Fibroblast of skin of left biceps (primary cell): Measurements from ENCODE around the gene SLC8A3.

ENCODE experiments used
- DNase-seq, 2 experiments: peaks; one replicate each; pipeline ENCODE4 v3.0.0-alpha.2; 2013; ENCODE audit warnings: low read depth in 2 of 2

SLC8A3 gene

GRCh38 chr14:70177081-70177800, 11.5 kb downstream of the SLC8A3 start:
- no peak for DNase-seq

- DNase-seq, result no peak
Observed at GRCh38 chr14:70173569-70173968, 15.2 kb downstream of the SLC8A3 start.

GRCh38 chr14:70171726-70172125, 17.0 kb downstream of the SLC8A3 start:
- no peak for DNase-seq

DNA sequence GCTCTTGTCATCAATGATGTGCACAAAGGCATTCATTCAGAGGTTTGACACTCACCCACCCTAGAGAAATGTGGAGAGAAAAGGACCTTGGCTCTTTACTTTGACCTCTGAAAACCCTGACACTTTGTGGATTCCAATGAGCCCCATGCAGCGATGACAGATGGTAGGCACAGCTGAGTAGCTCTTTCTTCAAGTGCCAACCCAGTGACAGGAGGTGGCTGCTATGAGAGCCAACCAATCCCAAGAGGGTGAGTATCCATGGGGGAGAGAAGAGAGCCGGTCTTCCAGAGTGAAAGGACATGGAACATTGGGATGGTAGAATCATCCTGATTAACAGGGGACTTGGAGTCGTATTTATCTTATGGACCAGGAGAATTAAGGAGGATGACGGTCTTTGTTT, 17.8 kb downstream of the SLC8A3 start:
- DNase-seq, result no peak

- DNase-seq, result no peak
Observed at GRCh38 chr14:70168406-70168805, 20.3 kb downstream of the SLC8A3 start.

GRCh38 chr14:70166530-70167203, 22.1 kb downstream of the SLC8A3 start:
- no peak for DNase-seq

DNA sequence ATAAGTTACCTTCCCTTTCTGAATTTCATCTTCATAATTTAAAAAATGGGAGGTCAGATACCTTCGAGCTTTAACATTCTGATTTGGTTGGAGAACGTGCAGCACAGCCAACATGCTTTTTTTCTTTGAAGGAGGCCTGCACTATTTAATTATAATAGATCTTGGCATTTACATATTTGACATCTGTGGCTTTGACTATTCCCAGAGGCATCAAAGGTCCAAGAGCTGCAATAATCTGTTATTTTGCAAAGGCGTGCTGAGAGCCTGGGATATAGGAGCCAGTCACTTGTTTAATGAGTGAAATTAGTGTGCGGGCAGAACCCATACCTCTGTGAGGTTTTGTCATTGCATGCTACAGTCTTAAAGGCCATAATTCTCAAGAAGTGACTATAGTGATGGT, 26.4 kb downstream of the SLC8A3 start:
- DNase-seq, result no peak

- DNase-seq, result no peak
Observed at GRCh38 chr14:70156592-70156991, 32.2 kb downstream of the SLC8A3 start.

DNA sequence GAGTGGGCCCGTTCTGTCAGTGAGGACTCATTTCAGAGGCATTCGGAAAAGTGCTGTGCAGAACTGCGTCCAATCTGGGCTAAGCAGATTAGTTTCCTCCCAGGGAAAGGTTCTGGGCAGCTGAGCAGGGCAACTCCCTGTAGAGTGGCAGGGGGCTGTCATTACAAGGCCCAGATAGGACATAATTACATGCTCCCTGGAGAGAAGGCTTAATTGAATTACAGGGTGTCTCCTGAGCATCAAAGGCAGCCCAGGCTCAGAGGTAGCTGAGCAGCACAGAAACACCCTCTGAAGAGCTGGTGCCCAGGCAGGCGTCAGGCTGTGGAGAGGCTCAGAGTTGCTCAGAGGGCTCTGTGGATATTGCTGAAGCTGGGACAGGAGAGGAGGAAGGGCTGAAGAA, 36.0 kb downstream of the SLC8A3 start:
- DNase-seq, result no peak

DNA sequence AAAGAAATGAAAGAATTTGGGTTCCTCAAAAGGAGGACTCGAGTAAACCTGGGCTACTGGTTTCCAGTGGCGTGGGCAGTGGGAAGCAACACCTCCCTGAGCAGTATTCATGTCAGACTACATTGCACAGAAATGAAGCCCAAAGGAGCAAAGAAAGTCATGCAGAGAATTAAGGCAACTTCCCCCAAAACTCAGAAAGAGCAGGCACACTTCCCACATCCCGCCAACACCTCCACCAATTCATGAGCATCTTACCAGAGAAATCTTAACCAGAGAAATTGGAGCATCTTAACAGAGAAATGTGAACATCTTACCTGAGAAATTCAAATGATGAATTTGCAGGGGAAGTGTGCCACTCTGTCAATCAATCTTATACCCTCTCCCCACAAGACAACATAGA, 36.7 kb downstream of the SLC8A3 start:
- DNase-seq, result no peak

DNA sequence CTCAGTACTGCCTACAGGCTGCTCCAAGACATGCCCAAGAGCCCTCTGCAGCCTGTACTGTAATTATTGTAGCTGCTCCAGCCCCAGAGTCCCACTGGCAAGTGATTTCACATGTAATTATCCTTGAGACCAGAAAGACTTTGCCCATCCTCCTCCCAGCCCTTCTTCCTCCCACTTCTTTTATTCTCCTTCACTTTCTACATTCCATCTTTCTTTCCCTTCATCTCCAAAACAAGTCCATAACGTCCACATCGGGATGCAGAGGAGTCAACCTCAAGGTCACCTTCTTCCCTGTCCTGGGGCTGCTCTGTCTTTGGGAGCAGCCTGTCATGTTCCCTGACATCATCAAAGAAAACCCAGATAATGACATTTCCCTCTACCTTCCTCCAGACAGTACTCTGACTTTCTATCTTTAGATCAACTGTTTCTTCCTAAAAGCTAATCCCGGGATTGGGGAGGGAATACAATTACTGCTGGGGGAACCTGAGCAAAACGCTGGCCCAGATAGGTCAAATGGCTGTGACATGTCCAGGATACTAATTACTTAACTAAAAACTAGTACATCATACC, 39.1 kb downstream of the SLC8A3 start:
- no peak for DNase-seq

DNA sequence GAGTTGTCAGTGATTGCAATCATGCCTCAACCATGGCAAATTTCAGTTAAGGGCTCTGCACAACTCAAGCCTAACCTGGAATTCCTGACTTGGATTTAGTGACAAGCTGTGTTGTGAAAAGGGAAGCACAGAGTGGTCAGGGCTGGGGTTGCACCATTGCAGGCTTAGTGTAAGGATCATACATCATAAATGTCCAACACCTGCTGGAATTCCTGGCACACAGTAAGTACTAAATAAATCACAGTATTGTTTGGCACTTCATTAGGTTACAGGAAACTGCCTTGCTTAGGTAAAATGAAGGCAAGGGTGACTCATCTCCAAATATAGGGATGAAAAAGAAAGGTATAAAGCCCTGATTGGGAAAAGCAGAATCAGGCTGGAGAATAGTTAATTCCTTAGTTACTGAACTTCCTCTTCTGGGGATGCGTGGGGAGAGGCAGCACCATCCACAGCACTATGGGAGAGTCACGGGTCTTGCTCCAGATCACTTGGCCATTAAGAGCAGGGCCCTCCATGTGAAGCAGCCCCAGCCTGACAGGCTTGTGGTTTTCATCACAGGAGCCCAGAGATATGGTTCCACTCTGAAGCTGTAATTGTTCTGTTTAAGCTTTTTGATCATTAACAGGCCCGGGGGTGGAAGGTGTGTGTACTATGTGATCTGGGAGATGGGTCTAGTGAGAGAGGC, 39.7 kb downstream of the SLC8A3 start:
- DNase-seq, result no peak

DNA sequence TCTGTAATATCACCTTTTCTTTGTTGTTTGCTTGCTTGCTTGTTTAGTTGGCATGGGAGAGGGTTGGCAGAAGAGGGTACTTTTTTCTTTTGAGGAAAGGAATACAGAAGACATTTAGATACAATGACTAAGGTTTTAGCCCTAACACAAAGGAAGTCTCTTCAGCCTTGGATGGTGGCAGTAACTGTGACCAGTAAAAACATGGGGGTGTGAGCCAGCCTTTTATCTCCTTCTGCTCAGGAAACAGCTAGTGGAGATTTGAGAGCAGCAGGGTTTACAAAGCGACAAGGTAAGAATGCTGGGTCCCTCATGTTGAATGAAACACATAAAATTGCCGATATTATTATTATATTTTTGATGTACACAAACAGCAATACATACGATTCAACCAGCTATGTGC, 40.4 kb downstream of the SLC8A3 start:
- no peak for DNase-seq

DNA sequence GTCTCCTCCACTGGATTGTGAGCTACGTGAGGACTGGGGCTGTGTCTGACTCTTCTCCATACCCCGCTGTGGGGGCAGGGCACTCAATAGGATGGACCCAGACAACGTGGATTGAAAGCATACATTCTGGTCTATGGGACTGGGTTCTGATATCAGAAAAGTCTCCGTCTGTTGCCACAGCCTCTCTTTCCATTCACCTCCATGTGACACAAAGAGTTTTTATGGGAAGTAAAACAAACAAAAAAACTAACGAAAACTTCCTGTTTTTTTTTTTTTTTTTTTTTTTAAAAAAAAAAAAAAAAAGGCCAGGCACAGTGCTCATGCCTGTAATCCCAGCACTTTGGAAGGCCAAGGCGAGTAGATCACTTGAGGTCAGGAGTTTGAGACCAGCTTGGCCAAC, 44.7 kb downstream of the SLC8A3 start:
- DNase-seq, result no peak

DNA sequence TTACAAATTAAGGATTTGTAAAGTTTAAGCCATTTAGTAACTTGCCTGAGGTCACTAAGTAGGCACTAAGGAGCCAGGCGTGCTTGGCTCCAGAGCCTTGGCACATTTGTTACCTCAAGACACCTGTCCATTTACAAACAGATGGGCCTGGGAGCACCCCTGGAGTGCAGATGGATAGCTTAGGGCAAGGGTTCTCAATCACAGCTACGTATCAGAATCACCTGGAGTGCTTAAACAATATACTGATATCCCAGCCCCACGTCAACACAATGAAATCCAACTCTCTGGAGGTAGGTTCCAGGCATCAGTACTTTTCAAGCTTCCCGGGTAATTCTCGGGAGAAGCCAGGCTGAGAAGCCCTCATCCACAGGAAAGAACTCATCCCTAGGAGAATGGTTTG, 45.4 kb downstream of the SLC8A3 start:
- DNase-seq, result no peak

DNA sequence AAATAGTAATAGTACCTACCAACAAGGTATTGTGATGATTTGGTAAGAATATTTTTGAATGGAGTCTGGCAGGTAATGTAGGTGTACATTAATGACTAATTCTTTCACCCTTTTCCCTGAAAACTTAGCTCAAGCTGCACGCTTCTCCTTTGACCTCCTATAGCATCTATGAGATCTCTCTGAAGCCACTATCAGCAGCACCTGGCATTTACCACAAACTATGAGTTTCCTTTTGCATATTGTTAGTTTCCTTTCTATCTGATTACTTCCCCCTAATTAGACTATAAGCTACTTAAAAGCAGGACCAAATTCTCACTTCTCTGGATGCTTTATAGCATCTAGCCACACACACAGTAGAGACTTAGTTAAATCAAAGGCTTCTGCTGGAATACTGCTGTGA, 48.1 kb downstream of the SLC8A3 start:
- no peak for DNase-seq

DNA sequence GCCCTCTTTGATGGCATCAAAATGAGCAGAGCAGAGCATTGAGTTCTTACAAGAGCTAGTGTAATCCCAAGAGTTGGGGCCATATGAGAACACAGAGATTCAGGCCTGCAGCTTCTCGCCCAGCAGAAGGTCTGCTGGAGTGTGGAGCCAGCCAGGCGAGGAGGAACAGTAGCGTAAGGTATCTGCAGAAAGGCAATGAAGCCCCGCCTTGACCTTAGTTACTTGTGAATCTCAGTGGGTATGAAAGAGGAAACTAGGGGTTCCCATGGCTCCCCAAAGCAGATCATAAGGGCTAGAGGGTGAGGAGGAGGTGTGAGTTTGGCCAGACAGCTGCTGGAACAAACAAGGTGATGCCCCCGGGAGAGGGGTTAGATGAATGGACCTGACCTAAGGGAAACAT, 49.4 kb downstream of the SLC8A3 start:
- DNase-seq, result no peak

GRCh38 chr14:70137788-70138187, 51.0 kb downstream of the SLC8A3 start:
- DNase-seq, result no peak

DNA sequence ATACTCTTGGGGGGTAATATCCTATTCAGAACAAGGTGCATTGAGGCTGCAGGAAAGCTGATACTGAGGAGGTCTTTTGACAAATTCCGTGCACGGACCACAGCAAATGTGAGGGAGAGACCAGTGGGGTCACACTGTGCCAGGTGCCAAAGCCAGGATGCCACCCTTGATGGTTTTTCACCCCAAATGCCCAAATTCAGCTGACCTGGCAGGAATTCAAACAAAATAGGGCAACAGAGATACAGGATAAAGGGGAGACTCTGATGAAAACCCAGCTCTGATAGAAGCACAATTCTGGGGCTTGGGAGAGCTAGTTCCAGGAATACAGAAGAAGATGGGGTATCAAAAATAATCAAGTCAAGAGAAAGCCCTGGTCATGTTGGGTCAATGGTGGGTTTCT, 55.3 kb downstream of the SLC8A3 start:
- DNase-seq, result no peak

GRCh38 chr14:70130482-70130881, 58.3 kb downstream of the SLC8A3 start:
- no peak for DNase-seq

DNA sequence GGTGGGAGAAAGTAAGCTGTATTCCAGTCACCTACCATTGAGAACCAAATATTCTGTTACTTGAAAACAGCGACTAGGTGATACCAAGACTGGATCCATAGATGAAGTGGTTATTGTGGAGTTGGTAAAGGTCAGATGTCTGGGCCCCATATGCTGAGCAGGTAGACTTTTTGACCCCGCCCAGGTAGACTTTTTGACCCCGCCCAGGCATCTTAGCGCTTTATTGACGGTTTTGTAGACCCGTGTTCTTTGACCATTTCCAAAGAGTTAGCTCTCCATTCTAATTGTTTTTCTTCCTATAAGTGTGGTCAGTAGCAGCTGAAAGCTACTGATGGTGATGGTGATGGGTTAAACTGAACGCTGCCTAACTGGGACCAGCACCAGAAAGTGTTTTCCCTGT, 61.6 kb downstream of the SLC8A3 start:
- DNase-seq, result no peak

DNA sequence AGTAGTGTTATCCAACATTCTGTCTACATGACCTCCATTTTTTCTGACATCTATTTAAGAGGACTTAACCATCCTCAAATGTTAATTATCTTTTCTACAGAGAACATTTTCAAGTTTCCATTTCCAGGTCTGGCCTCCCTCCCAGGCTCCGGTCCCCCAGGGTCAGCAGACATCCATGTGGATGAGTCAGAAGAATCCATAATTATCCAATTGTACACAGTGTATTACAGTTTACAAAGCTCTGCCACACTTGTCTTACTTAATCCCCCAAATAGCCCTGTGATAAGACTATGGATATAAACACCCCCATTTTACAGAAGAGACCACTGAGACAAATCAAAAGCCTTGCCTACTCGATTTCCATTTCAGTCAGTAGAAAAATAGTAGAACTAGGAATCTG, 65.0 kb downstream of the SLC8A3 start:
- no peak for DNase-seq

- DNase-seq, result no peak
Observed at GRCh38 chr14:70121521-70121920, 67.2 kb downstream of the SLC8A3 start.
